ENCODE measurements around the gene RPUSD1.

DNA sequence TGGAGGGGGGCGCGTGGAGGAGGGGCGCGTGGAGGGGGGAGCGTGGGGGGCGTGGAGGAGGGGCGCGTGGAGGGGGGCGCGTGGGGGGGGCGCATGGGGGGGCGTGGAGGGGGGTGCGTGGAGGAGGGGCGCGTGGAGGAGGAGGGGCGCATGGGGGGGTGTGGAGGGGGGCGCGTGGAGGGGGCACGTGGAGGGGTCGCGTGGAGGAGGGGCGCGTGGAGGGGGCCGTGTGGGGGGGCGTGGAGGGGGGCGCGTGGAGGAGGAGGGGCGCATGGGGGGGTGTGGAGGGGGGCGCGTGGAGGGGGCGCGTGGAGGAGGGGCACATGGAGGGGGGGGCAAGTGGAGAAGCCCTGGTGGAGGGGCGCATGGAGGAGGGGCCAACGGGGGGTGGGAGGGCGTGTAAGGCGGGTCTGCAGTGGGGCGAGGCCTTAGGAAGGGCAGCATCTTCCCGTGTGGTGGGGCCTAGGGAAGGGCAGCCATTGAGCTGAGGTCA lies 20.4 kb downstream of the RPUSD1 start:
- TF ChIP-seq EZH2 (IDR thresholded peaks at IDR 0.05; ENCODE audit: insufficient read depth, poor library complexity, severe bottlenecking) (no peak), EZH2phosphoT487 (IDR thresholded peaks at IDR 0.05; ENCODE audit: insufficient read depth, low read depth) (no peak)

Data from GM23248 (cell line).